ENCODE data around the gene GOLGA6A. TPM values are rescaled to one million over a fixed set of nuclear protein-coding genes. Genes with fewer than 3 reads are reported as not detected.
A peak's percentile ranks its signal among the peaks of the same experiment; 100 is the strongest.

Gene GOLGA6A
- total and polyA plus RNA-seq, 2 donors (not counting 1 experiment from before 2014, with no cell fraction given), result 0.31 to 1.0 TPM

GRCh38 chr15:74128785-74129585, 46.6 kb upstream of the GOLGA6A start:
- Mint-ChIP-seq H3K9me3 (ENCODE audit: insufficient read depth) (no peaks in the 10 kb centered on the region), H3K4me3 (peak overlapping the region; percentile 78), H3K4me1 (peaks cover 46% of the 10 kb centered on the region), H3K27ac (peak overlapping the region; percentile 56), H3K27me3 (peaks cover 52% of the 10 kb centered on the region)
- Histone ChIP-seq H3K4me1 (ENCODE audit: control insufficient read depth in 2 of 2, insufficient read depth in 2 of 2, low read length in 2 of 2) (peaks cover 65 to 66% of the 10 kb centered on the region in 2 donors), H3K4me3 (ENCODE audit: control extremely low read depth in 1 of 5, extremely low read depth in 1 of 5, insufficient read depth in 1 of 5, low read depth in 2 of 5, low read length in 4 of 5) (peak overlapping the region in 2 of 5 experiments; percentile 35 to 38), H3K9me3 (ENCODE audit: control extremely low read depth in 1 of 3, control insufficient read depth in 2 of 3, insufficient read depth in 1 of 3, low read length in 2 of 3) (peaks cover 0 to 61% (median 12%) of the 10 kb centered on the region in 3 donors), H3K9ac (ENCODE audit: low read length) (no peak overlapping the region), H3K27me3 (replicated peaks in 1 of 4; ENCODE audit: control extremely low read depth in 1 of 4, control insufficient read depth in 3 of 4, insufficient read depth in 4 of 4, low read length in 3 of 4) (peaks cover 0 to 75% (median 46%) of the 10 kb centered on the region in 4 experiments), H3K36me3 (replicated peaks in 1 of 2; ENCODE audit: control extremely low read depth in 1 of 2, control insufficient read depth in 1 of 2, extremely low read depth in 1 of 2, insufficient read depth in 2 of 2, low read length in 1 of 2) (no peaks in the 10 kb centered on the region), H2AFZ (ENCODE audit: insufficient read depth, low read depth, low read length, poor library complexity, severe bottlenecking) (no peak overlapping the region), H3K79me2 (ENCODE audit: control insufficient read depth, insufficient read depth, low read length) (no peaks in the 10 kb centered on the region), H3K27ac (ENCODE audit: low read length in 2 of 2) (no peak overlapping the region), H4K20me1 (ENCODE audit: control insufficient read depth, insufficient read depth, low read length, poor library complexity, severe bottlenecking) (no peaks in the 10 kb centered on the region), H3K4me2 (replicated peaks; ENCODE audit: low read depth, low read length, poor library complexity, severe bottlenecking) (peak overlapping the region; percentile 79)
- no peak for TF ChIP-seq EZH2 (IDR thresholded peaks at IDR 0.05; ENCODE audit: borderline replicate concordance, insufficient read depth, low read depth, low read length, poor library complexity, severe bottlenecking)
- TF ChIP-seq CTCF (IDR thresholded peaks at IDR 0.05), result no peak
- WGBS (ENCODE audit: insufficient coverage), result 3% methylated on average over 27 of the region's 43 CpGs
- ChIA-PET POLR2A (no interaction called here), CTCF (interaction anchor here (0.6 to 1.8 kb wide), 5 partner anchors 14 to 193 kb away, joined by 3 to 6 read pairs (median 4); no protein-coding TSS in a partner anchor)
- ATAC-seq (ENCODE audit: low read depth) (no peak), DNase-seq (peak; percentile 54)
- intact Hi-C loops (cut with micrococcal nuclease), result no loop called here

Measured in B cell (primary cell).